H1 (cell line): ENCODE data around the gene NEU4. TPM values are rescaled to one million over a fixed set of nuclear protein-coding genes. Genes with fewer than 3 reads are reported as not detected.

Source experiments
- CTCF ChIA-PET: fragments of 300-600 bp; sonication (Branson Sonifier 250); formaldehyde crosslinking; loops from one replicate; lab custom pipeline; 2021; ENCODE audit not compliant: partially characterized antibody; lab: Charles Lee
- POLR2A ChIA-PET: fragments of 300-600 bp; sonication (Branson Sonifier 250); formaldehyde crosslinking; loops from one replicate; lab custom pipeline; 2021; ENCODE audit warnings: inconsistent platforms; ENCODE audit not compliant: partially characterized antibody; lab: Charles Lee
- DNase-seq, 2 experiments: peaks; one replicate each; pipeline versions ENCODE4 v3.0.0 to v3.0.0-alpha.2; 2010 to 2022; ENCODE audit warnings: low spot score in 2 of 2, low read depth in 1 of 2, mixed read lengths in 1 of 2
- FAIRE-seq: peaks from 2 replicates; lab custom pipeline; 2011; peaks lifted over from hg19 to GRCh38; lab: Jason Lieb, UNC
- H2AFZ ChIP-seq: 2 replicates; pipeline ENCODE4 v1.8.1; 2012; ENCODE audit warnings: low read length, inconsistent platforms
- H2AK5ac ChIP-seq: 2 replicates; pipeline ENCODE4 v1.6.1; 2013; ENCODE audit warnings: low read depth, low read length
- H2BK120ac ChIP-seq: replicated peaks from 2 replicates; pipeline ENCODE3; 2013; ENCODE audit warnings: low read depth, low read length, inconsistent platforms
- H2BK12ac ChIP-seq: 2 replicates; pipeline ENCODE4 v1.6.1; 2013; ENCODE audit warnings: low read depth, low read length
- H2BK15ac ChIP-seq: 2 replicates; pipeline ENCODE4 v1.6.1; 2013; ENCODE audit warnings: low read length
- H2BK20ac ChIP-seq: 2 replicates; pipeline ENCODE4 v1.6.1; 2013; ENCODE audit warnings: low read length
- H2BK5ac ChIP-seq: 2 replicates; pipeline ENCODE4 v1.6.1; 2013; ENCODE audit warnings: low read depth, low read length
- H3K14ac ChIP-seq: 2 replicates; pipeline ENCODE4 v1.6.1; 2013; ENCODE audit warnings: inconsistent platforms; ENCODE audit not compliant: insufficient read length
- H3K18ac ChIP-seq: 2 replicates; pipeline ENCODE4 v1.6.1; 2013; ENCODE audit warnings: low read length; ENCODE audit errors: extremely low read depth
- H3K23ac ChIP-seq: 2 replicates; pipeline ENCODE4 v1.6.1; 2013; ENCODE audit warnings: inconsistent platforms; ENCODE audit not compliant: insufficient read length
- H3K23me2 ChIP-seq: 2 replicates; pipeline ENCODE4 v1.6.1; 2013; ENCODE audit warnings: low read depth, low read length
- H3K27ac ChIP-seq: 2 replicates; pipeline ENCODE4 v1.6.1; 2011; ENCODE audit warnings: low read depth, low read length, inconsistent platforms
- H3K27me3 ChIP-seq, 4 experiments: replicated peaks in 1 of 4; 1 replicate in 1 of 4; 2 replicates in 3 of 4; pipeline versions ENCODE4 v1.6.1 to v1.8.1; 2011 to 2013; ENCODE audit warnings: low read length in 3 of 4, mild to moderate bottlenecking in 3 of 4, inconsistent platforms in 2 of 4, mixed read lengths in 2 of 4, moderate library complexity in 1 of 4; ENCODE audit not compliant: control insufficient read depth in 3 of 4, insufficient read depth in 3 of 4; ENCODE audit errors: extremely low read depth in 1 of 4
- H3K36me3 ChIP-seq, 4 experiments: 2 replicates each; pipeline versions ENCODE4 v1.6.1 to v1.8.1; 2011 to 2013; ENCODE audit warnings: mild to moderate bottlenecking in 4 of 4, low read length in 3 of 4, moderate library complexity in 2 of 4, control low read depth in 1 of 4, inconsistent platforms in 1 of 4; ENCODE audit not compliant: insufficient read depth in 4 of 4, control insufficient read depth in 2 of 4
- H3K4ac ChIP-seq: replicated peaks from 2 replicates; pipeline ENCODE3; 2013; ENCODE audit warnings: low read length, low read depth, mixed read lengths, inconsistent platforms; ENCODE audit not compliant: insufficient read length
- H3K4me1 ChIP-seq, 4 experiments: replicated peaks in 1 of 4; 1 replicate in 1 of 4; 2 replicates in 3 of 4; pipeline versions ENCODE4 v1.6.1 to v1.8.1; 2011 to 2013; ENCODE audit warnings: low read length in 3 of 4, inconsistent platforms in 2 of 4, mixed read lengths in 1 of 4; ENCODE audit not compliant: insufficient read depth in 4 of 4, control insufficient read depth in 3 of 4
- H3K4me2 ChIP-seq, 2 experiments: 2 replicates each; pipeline versions ENCODE4 v1.6.1 to v1.8.1; 2011 to 2013; ENCODE audit warnings: low read depth in 2 of 2, low read length in 2 of 2, control low read depth in 1 of 2, inconsistent platforms in 1 of 2, mild to moderate bottlenecking in 1 of 2; ENCODE audit not compliant: insufficient read depth in 1 of 2
- H3K4me3 ChIP-seq, 4 experiments: fragments of 200-600, 300-600 bp in 1 of 4; sonication (generic), shearing (Covaris generic), sonication (Bioruptor Twin) in 1 of 4; 2 replicates each; pipeline versions ENCODE4 v1.5.1 to v1.8.1; 2011 to 2016; ENCODE audit warnings: low read length in 4 of 4, low read depth in 3 of 4, control low read depth in 2 of 4, inconsistent platforms in 2 of 4, mild to moderate bottlenecking in 2 of 4, mixed read lengths in 1 of 4, moderate library complexity in 1 of 4; ENCODE audit not compliant: insufficient read depth in 2 of 4; ENCODE audit errors: extremely low read depth in 1 of 4
- H3K56ac ChIP-seq: replicated peaks from 2 replicates; pipeline ENCODE3; 2013; ENCODE audit warnings: low read depth, mild to moderate bottlenecking, mixed read lengths, low read length, inconsistent platforms; ENCODE audit not compliant: insufficient read length
- H3K79me1 ChIP-seq: 2 replicates; pipeline ENCODE4 v1.6.1; 2013; ENCODE audit warnings: low read depth, low read length, control low read depth
- H3K79me2 ChIP-seq, 2 experiments: 2 replicates each; pipeline versions ENCODE4 v1.6.1 to v1.8.1; 2012 to 2013; ENCODE audit warnings: low read length in 2 of 2, mild to moderate bottlenecking in 2 of 2, inconsistent platforms in 1 of 2; ENCODE audit not compliant: insufficient read depth in 2 of 2, control insufficient read depth in 1 of 2
- H3K9ac ChIP-seq, 4 experiments: replicated peaks in 1 of 4; 1 replicate in 1 of 4; 2 replicates in 3 of 4; pipeline versions ENCODE4 v1.6.1 to v1.8.1; 2011 to 2013; ENCODE audit warnings: low read depth in 3 of 4, low read length in 3 of 4, control low read depth in 2 of 4, mild to moderate bottlenecking in 2 of 4, moderate library complexity in 2 of 4, inconsistent platforms in 1 of 4; ENCODE audit errors: extremely low read depth in 1 of 4
- H3K9me3 ChIP-seq, 2 experiments: 2 replicates each; pipeline versions ENCODE4 v1.6.1 to v1.8.1; 2012 to 2013; ENCODE audit warnings: mild to moderate bottlenecking in 2 of 2, moderate library complexity in 2 of 2, control low read depth in 1 of 2, inconsistent platforms in 1 of 2, low read depth in 1 of 2, low read length in 1 of 2, mixed read lengths in 1 of 2; ENCODE audit not compliant: insufficient read depth in 2 of 2
- H4K20me1 ChIP-seq, 2 experiments: replicated peaks in 1 of 2; 2 replicates each; pipeline versions ENCODE3 to v1.8.1; 2011 to 2013; ENCODE audit warnings: inconsistent platforms in 2 of 2, low read length in 2 of 2, mild to moderate bottlenecking in 1 of 2; ENCODE audit not compliant: insufficient read depth in 2 of 2, control insufficient read depth in 1 of 2
- H4K5ac ChIP-seq: 2 replicates; pipeline ENCODE4 v1.6.1; 2013; ENCODE audit warnings: low read length, low read depth, mixed read lengths, inconsistent platforms; ENCODE audit not compliant: insufficient read length
- H4K8ac ChIP-seq: 2 replicates; pipeline ENCODE4 v1.8.0; 2013; ENCODE audit warnings: mild to moderate bottlenecking, moderate library complexity, low read length, inconsistent platforms; ENCODE audit not compliant: insufficient read depth; ENCODE audit errors: extremely low read depth
- H4K91ac ChIP-seq: replicated peaks from 2 replicates; pipeline ENCODE3; 2013; ENCODE audit warnings: low read length, mixed read lengths, inconsistent platforms; ENCODE audit not compliant: insufficient read length
- ATF2 ChIP-seq: IDR thresholded peaks from 2 replicates; pipeline ENCODE4 v1.6.1; 2012; ENCODE audit warnings: low read length, inconsistent platforms
- POLR2AphosphoS5 ChIP-seq: IDR thresholded peaks from 2 replicates; pipeline ENCODE4 v1.6.1; 2011; ENCODE audit warnings: low read depth, low read length
- RBBP5 ChIP-seq: IDR thresholded peaks from 2 replicates; pipeline ENCODE4 v1.7.1; 2012; ENCODE audit warnings: low read depth, mild to moderate bottlenecking, inconsistent platforms, low read length, moderate library complexity, borderline replicate concordance
- SP2 ChIP-seq: IDR thresholded peaks from 2 replicates; pipeline ENCODE4 v1.6.1; 2012; ENCODE audit warnings: mild to moderate bottlenecking, low read length, inconsistent platforms
- WGBS, 2 experiments: shearing (Covaris generic) in 1 of 2; methylation state at CpG; one replicate each; pipeline versions ENCODE4 v1.1.6 to v1.1.7; 2013 to 2015; ENCODE audit warnings: low lambda C conversion rate in 2 of 2, mixed read lengths in 2 of 2, inconsistent platforms in 1 of 2, low coverage in 1 of 2, missing lambda C conversion rate in 1 of 2; ENCODE audit not compliant: insufficient replicate concordance in 2 of 2, insufficient coverage in 1 of 2, insufficient read length in 1 of 2; ENCODE audit errors: extremely low coverage in 1 of 2, missing lambda C conversion rate in 1 of 2; 5-methylcytosine and 5-hydroxymethylcytosine counted together
- polyA plus RNA-seq, 7 experiments: library from polyadenylated mRNA; depleted of rRNA in 3 of 7; stranded (reverse) in 5 of 7; unstranded in 2 of 7; fragments of >200 nt in 5 of 7; fragments of 200-250 nt in 2 of 7; gene quantifications; 1 replicate in 5 of 7; 2 replicates in 1 of 7; 4 replicates in 1 of 7; pipeline versions ENCODE4 v1.2.1 to v1.2.3, GENCODE V29; 2011 to 2013; ENCODE audit warnings: missing spikeins in 2 of 7, mixed read lengths in 2 of 7
- total RNA-seq: library from RNA; stranded (reverse); fragmentation: NEBNext Ultra II Directional; extraction: Animal tissue kit (Norgen Biotek cat#: 25700); gene quantifications from 2 replicates; pipeline ENCODE4 v1.2.1, GENCODE V29; 2021

NEU4 gene
- total and polyA plus RNA-seq, 2 of the 8 experiments (the other 6 are each of a cell fraction or from before 2014, with no cell fraction given): 0.32 to 0.50 TPM

- H3K27me3 ChIP-seq: peaks cover 0 to 23% (median 6%) of the 10 kb centered on the region in 4 experiments; a peak in 4 of 7 replicates
- ChIA-PET POLR2A (no interaction called here), CTCF (no interaction called here)
- H4K20me1 ChIP-seq: no peaks in the 10 kb centered on the region
- peak overlapping the region; percentile 22; the same call in 1 of the 2 replicates for H2BK12ac ChIP-seq
- no peak overlapping the region for H3K4ac ChIP-seq
- peak overlapping the region; percentile 80 for H4K5ac ChIP-seq
- no peak for FAIRE-seq
- no peak overlapping the region for H3K14ac ChIP-seq
- H3K79me1 ChIP-seq: no peaks in the 10 kb centered on the region
- peak in 1 of 2 experiments; percentile 62 for DNase-seq
- no peak overlapping the region for H2AFZ ChIP-seq
- 0 out of 2 replicates have a peak overlapping the region, but pooled peaks have one; percentile 13 for H2BK20ac ChIP-seq
- H3K27ac ChIP-seq: no peak overlapping the region
- H3K36me3 ChIP-seq: no peaks in the 10 kb centered on the region
- 84% methylated on average over 29 of the region's 44 CpGs; no CpG with 5 or more reads in 1 of the 2 experiments for WGBS, 2 experiments
- H4K91ac ChIP-seq: peak overlapping the region; percentile 95
- H3K4me2 ChIP-seq: peak overlapping the region in 1 of 2 experiments; percentile 15
- peak overlapping the region; percentile 52; the same call in 1 of the 2 replicates for H2BK5ac ChIP-seq
- no peak overlapping the region for H3K9ac ChIP-seq
- no peaks in the 10 kb centered on the region for H3K9me3 ChIP-seq
- H3K4me1 ChIP-seq: peaks cover 4 to 21% (median 8%) of the 10 kb centered on the region in 4 experiments
- H3K23ac ChIP-seq: no peak overlapping the region
- TF ChIP-seq ATF2: no peak
- TF ChIP-seq SP2: no peak
- no peak for TF ChIP-seq POLR2AphosphoS5
- no peak for TF ChIP-seq RBBP5
- peak overlapping the region; percentile 95 for H2BK120ac ChIP-seq
- H3K79me2 ChIP-seq: no peaks in the 10 kb centered on the region
- peak overlapping the region; percentile 68 for H4K8ac ChIP-seq
- H3K23me2 ChIP-seq: 0 out of 2 replicates have a peak, but pooled peaks cover 2% of the 10 kb centered on the region
- H2AK5ac ChIP-seq: no peak overlapping the region; the same call in 1 of the 2 replicates
- H2BK15ac ChIP-seq: 0 out of 2 replicates have a peak overlapping the region, but pooled peaks have one; percentile 46
- H3K4me3 ChIP-seq: no peak overlapping the region
- no peak overlapping the region for H3K56ac ChIP-seq
- H3K18ac ChIP-seq: peak overlapping the region; percentile 78
These were observed 7.2 kb upstream of the NEU4 start for GRCh38 chr2:241801611-241802420.
